MM.1S (cell line): ENCODE data around the gene HNRNPD.

Experiments used
- CTCF ChIP-seq: fragments of 300-600 bp; sonication (generic); IDR thresholded peaks from 2 replicates; pipeline ENCODE4 v1.5.1; 2016; ENCODE audit warnings: antibody characterized with exemption, low read length, mixed read lengths
- EZH2 ChIP-seq: fragments of 300-600 bp; sonication (generic); optimal IDR thresholded peaks from 2 replicates; pipeline ENCODE3; 2017; ENCODE audit warnings: low read depth, mild to moderate bottlenecking, antibody characterized with exemption, low read length, mixed read lengths
- EZH2phosphoT487 ChIP-seq: fragments of 300-600 bp; sonication (generic); IDR thresholded peaks from 2 replicates; pipeline ENCODE4 v1.6.1; 2018; ENCODE audit warnings: antibody characterized with exemption, low read length

- TF ChIP-seq CTCF (no peak), EZH2phosphoT487 (no peak), EZH2 (no peak)
These were observed 11.2 kb downstream of the HNRNPD start for GRCh38 chr4:82362565-82362964.
